ENCODE measurements around the gene NBAS.

The NBAS gene

GRCh38 chr2:15605721-15606120, 44.6 kb upstream of the NBAS start:
- no peak for TF ChIP-seq CTCF (conservative IDR thresholded peaks at IDR 0.05; ENCODE audit: low read length)
- no peak overlapping the region for H3K4me3 ChIP-seq (ENCODE audit: low read length)
- no peak for DNase-seq (ENCODE audit: low read depth)

- TF ChIP-seq CTCF (conservative IDR thresholded peaks at IDR 0.05; ENCODE audit: low read length), result no peak
- H3K4me3 ChIP-seq (ENCODE audit: low read length), result no peak overlapping the region
- DNase-seq (ENCODE audit: low read depth), result no peak
Observed at GRCh38 chr2:15603948-15604347, 42.8 kb upstream of the NBAS start.

GRCh38 chr2:15603044-15603765, 42.1 kb upstream of the NBAS start:
- DNase-seq (ENCODE audit: low read depth), result no peak
- H3K4me3 ChIP-seq (ENCODE audit: low read length), result no peak overlapping the region
- TF ChIP-seq CTCF (conservative IDR thresholded peaks at IDR 0.05; ENCODE audit: low read length), result no peak

GRCh38 chr2:15602393-15602792, 41.3 kb upstream of the NBAS start:
- TF ChIP-seq CTCF (conservative IDR thresholded peaks at IDR 0.05; ENCODE audit: low read length), result no peak
- H3K4me3 ChIP-seq (ENCODE audit: low read length), result no peak overlapping the region
- no peak for DNase-seq (ENCODE audit: low read depth)

- no peak overlapping the region for H3K4me3 ChIP-seq (ENCODE audit: low read length)
- no peak for DNase-seq (ENCODE audit: low read depth)
- no peak for TF ChIP-seq CTCF (conservative IDR thresholded peaks at IDR 0.05; ENCODE audit: low read length)
Observed at GRCh38 chr2:15601681-15602080, 40.5 kb upstream of the NBAS start.

DNA sequence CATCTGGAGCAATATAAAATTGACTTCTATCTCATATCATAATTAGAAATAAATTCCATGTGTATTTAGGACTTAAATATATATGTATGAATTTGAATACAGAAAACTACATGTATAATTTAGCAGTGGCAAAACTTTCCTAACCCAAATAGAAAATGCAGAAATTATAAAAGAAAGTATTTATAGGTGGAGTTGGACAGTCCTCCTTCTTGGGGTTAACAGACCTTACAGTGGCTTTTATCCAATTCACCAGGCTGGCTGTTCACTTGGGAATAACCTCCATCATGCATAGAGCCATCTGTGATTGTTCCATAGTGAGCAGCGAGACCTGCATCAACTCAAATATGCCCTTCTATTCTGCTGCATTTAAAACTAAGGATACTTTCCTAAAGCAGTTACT, 38.9 kb upstream of the NBAS start:
- no peak for TF ChIP-seq CTCF (conservative IDR thresholded peaks at IDR 0.05; ENCODE audit: low read length)
- no peak overlapping the region for H3K4me3 ChIP-seq (ENCODE audit: low read length)
- DNase-seq (ENCODE audit: low read depth), result no peak

- no peak for DNase-seq (ENCODE audit: low read depth)
- TF ChIP-seq CTCF (conservative IDR thresholded peaks at IDR 0.05; ENCODE audit: low read length), result no peak
- no peak overlapping the region for H3K4me3 ChIP-seq (ENCODE audit: low read length)
Observed at GRCh38 chr2:15596968-15597367, 35.8 kb upstream of the NBAS start.
